PC-9 (cell line): ENCODE measurements around the gene POLDIP2. TPM values are rescaled to one million over a fixed set of nuclear protein-coding genes. Genes with fewer than 3 reads are reported as not detected.

Source experiments
- BruUV-seq: library from RNA; stranded (reverse); fragments of 400-500 nt; replicated peaks from 2 replicates; lab custom pipeline; 2021; lab: Mats Ljungman, UMichigan
- CTCF ChIA-PET: fragments of 300-600 bp; sonication (Branson Sonifier 250); formaldehyde crosslinking; loops from one replicate; lab custom pipeline; 2022; ENCODE audit warnings: antibody characterized with exemption; lab: Charles Lee
- POLR2A ChIA-PET: fragments of 300-600 bp; sonication (Branson Sonifier 250); formaldehyde crosslinking; loops from one replicate; lab custom pipeline; 2022; ENCODE audit warnings: antibody characterized with exemption; ENCODE audit not compliant: unreplicated experiment; lab: Charles Lee
- DNase-seq, 2 experiments: peaks; one replicate each; pipeline versions ENCODE4 v3.0.0 to v3.0.0-alpha.2; 2015 to 2022; ENCODE audit warnings: mixed read lengths in 1 of 2
- H2AFZ ChIP-seq: fragments of 200-600 bp; sonication (generic); 2 replicates; pipeline ENCODE4 v1.8.1; 2017; ENCODE audit warnings: antibody characterized with exemption
- H3F3A ChIP-seq: fragments of 200-600 bp; sonication (generic); 2 replicates; pipeline ENCODE4 v1.8.1; 2017; ENCODE audit warnings: antibody characterized with exemption, mild to moderate bottlenecking, low read depth; ENCODE audit not compliant: insufficient read depth
- H3K27ac ChIP-seq: fragments of 200-600 bp; sonication (generic); 2 replicates; pipeline ENCODE4 v1.6.1; 2016; ENCODE audit warnings: mixed run types
- H3K27me3 ChIP-seq: fragments of 200-600 bp; sonication (generic); 2 replicates; pipeline ENCODE4 v1.6.1; 2016; ENCODE audit warnings: low read depth, mixed run types; ENCODE audit not compliant: insufficient read depth
- H3K36me3 ChIP-seq: fragments of 200-600 bp; sonication (generic); 2 replicates; pipeline ENCODE4 v1.6.1; 2016; ENCODE audit warnings: low read depth, mixed run types
- H3K4me1 ChIP-seq: fragments of 200-600 bp; sonication (generic); replicated peaks from 2 replicates; pipeline ENCODE4 v1.6.1; 2016; ENCODE audit warnings: mixed run types; ENCODE audit not compliant: insufficient read depth
- H3K4me2 ChIP-seq: fragments of 200-600 bp; sonication (generic); 2 replicates; pipeline ENCODE4 v1.6.1; 2017; ENCODE audit warnings: mixed run types
- H3K4me3 ChIP-seq: fragments of 200-600 bp; sonication (generic); 2 replicates; pipeline ENCODE4 v1.6.1; 2016; ENCODE audit warnings: mixed run types
- H3K79me2 ChIP-seq: fragments of 200-600 bp; sonication (generic); 2 replicates; pipeline ENCODE4 v1.6.1; 2017; ENCODE audit warnings: low read depth, mixed run types
- H3K9me2 ChIP-seq: fragments of 200-600 bp; sonication (generic); 2 replicates; pipeline ENCODE4 v1.8.1; 2017; ENCODE audit warnings: mild to moderate bottlenecking; ENCODE audit not compliant: insufficient read depth
- H3K9me3 ChIP-seq: fragments of 200-600 bp; sonication (generic); 2 replicates; pipeline ENCODE4 v1.8.1; 2016; ENCODE audit warnings: low read depth; ENCODE audit not compliant: insufficient read depth
- H4K20me1 ChIP-seq: fragments of 200-600 bp; sonication (generic); 2 replicates; pipeline ENCODE4 v1.8.1; 2017; ENCODE audit not compliant: insufficient read depth
- CTCF ChIP-seq: fragments of 200-600 bp; sonication (generic); conservative IDR thresholded peaks from 2 replicates; pipeline ENCODE4 v1.6.1; 2017; ENCODE audit warnings: mixed run types, antibody characterized with exemption, mild to moderate bottlenecking, moderate library complexity
- EZH2 ChIP-seq: fragments of 200-600 bp; sonication (generic); IDR thresholded peaks from 2 replicates; pipeline ENCODE4 v1.8.0; 2017; ENCODE audit warnings: antibody characterized with exemption, low read depth
- intact Hi-C: fragments of 100-400 bp; cut with micrococcal nuclease; formaldehyde crosslinking; loops from one replicate; pipeline ENCODE4 v1.10.0; 2022; ENCODE audit not compliant: unreplicated experiment
- total RNA-seq: library from RNA; stranded (reverse); gene quantifications from 2 replicates; pipeline ENCODE4 v1.2.3, GENCODE V29; 2021

Gene POLDIP2
- total RNA-seq, 1 experiment from 2014 or later = 98.2 TPM

- no peaks in the 10 kb centered on the region for H3K9me2 ChIP-seq
- BruUV-seq = no TSS peak
- H3K27me3 ChIP-seq = no peaks in the 10 kb centered on the region
- intact Hi-C loops = no loop called here
- H3K9me3 ChIP-seq = no peaks in the 10 kb centered on the region
- ChIA-PET CTCF (no interaction called here), POLR2A (interaction anchor here (0.6 kb wide), 1 partner anchor 34 kb away, joined by 4 read pairs; no protein-coding TSS in a partner anchor)
- H3K4me3 ChIP-seq = no peak overlapping the region
- no peak overlapping the region for H2AFZ ChIP-seq
- DNase-seq = no peak
- H4K20me1 ChIP-seq = no peaks in the 10 kb centered on the region; the same call in 1 of the 2 replicates
- peaks cover 14% of the 10 kb centered on the region; the same call in 1 of the 2 replicates for H3F3A ChIP-seq
- H3K36me3 ChIP-seq = peaks cover 16% of the 10 kb centered on the region; the same call in 1 of the 2 replicates
- no peak overlapping the region for H3K4me2 ChIP-seq
- no peak for TF ChIP-seq CTCF
- no peak for TF ChIP-seq EZH2
- H3K4me1 ChIP-seq = peaks cover 13% of the 10 kb centered on the region
- peaks cover 11% of the 10 kb centered on the region; the same call in 1 of the 2 replicates for H3K79me2 ChIP-seq
- H3K27ac ChIP-seq = no peak overlapping the region
These were observed 32.8 kb upstream of the POLDIP2 start for GRCh38 chr17:28390141-28390540.

DNA sequence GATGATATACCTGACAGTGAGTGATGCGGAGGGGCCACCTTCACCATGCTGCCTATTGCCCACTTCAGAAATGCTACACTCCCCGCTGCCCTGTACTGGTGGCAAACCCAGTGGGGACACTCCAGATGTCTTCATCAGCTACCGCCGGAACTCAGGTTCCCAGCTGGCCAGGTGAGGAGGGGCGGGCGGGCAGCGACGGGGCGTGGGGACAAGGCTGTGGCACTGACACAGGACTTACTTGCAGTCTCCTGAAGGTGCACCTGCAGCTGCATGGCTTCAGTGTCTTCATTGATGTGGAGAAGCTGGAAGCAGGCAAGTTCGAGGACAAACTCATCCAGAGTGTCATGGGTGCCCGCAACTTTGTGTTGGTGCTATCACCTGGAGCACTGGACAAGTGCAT, 30.8 kb upstream of the POLDIP2 start:
- TF ChIP-seq CTCF (no peak), EZH2 (no peak)
- Histone ChIP-seq H3F3A (peaks cover 27% of the 10 kb centered on the region; the same call in 1 of the 2 replicates), H3K79me2 (peaks cover 11% of the 10 kb centered on the region; the same call in 1 of the 2 replicates), H4K20me1 (no peaks in the 10 kb centered on the region; the same call in 1 of the 2 replicates), H3K9me3 (no peaks in the 10 kb centered on the region), H3K4me2 (no peak overlapping the region), H3K27ac (no peak overlapping the region), H3K4me3 (no peak overlapping the region), H2AFZ (no peak overlapping the region), H3K9me2 (no peaks in the 10 kb centered on the region), H3K27me3 (no peaks in the 10 kb centered on the region), H3K4me1 (peaks cover 23% of the 10 kb centered on the region), H3K36me3 (peaks cover 16% of the 10 kb centered on the region; the same call in 1 of the 2 replicates)
- no peak for DNase-seq
- ChIA-PET POLR2A (no interaction called here), CTCF (no interaction called here)
- intact Hi-C loops = no loop called here
- no TSS peak for BruUV-seq

DNA sequence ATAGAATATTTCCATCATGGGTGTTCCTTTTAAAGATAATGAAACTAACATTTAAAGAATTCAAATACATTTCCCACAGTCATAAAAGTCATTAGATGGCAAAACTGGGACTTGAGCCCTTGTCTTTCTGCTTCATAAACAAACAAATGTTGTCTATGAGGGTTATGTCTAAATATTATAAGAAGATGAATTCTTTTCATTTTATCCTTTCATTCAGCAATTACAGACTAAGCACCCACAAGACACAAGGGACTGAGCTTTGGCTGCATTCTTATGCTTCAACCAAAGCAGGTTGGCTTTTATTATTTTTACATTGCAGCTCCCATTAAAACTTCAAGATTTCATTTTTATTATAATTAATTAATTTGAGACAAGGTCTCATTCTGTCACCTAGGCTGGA, 29.1 kb upstream of the POLDIP2 start:
- no peak overlapping the region for H3K27ac ChIP-seq
- intact Hi-C loops = no loop called here
- H3K36me3 ChIP-seq = peaks cover 16% of the 10 kb centered on the region; the same call in 1 of the 2 replicates
- ChIA-PET POLR2A (no interaction called here), CTCF (interaction anchor here (0.9 kb wide), 1 partner anchor 30 kb away, joined by 3 read pairs; no protein-coding TSS in a partner anchor)
- H3K4me2 ChIP-seq = no peak overlapping the region; the same call in 1 of the 2 replicates
- TF ChIP-seq EZH2 (no peak), CTCF (no peak)
- H3K9me2 ChIP-seq = no peaks in the 10 kb centered on the region
- BruUV-seq = no TSS peak
- H3K79me2 ChIP-seq = peaks cover 11% of the 10 kb centered on the region; the same call in 1 of the 2 replicates
- H3K27me3 ChIP-seq = no peaks in the 10 kb centered on the region
- peaks cover 23% of the 10 kb centered on the region for H3K4me1 ChIP-seq
- H4K20me1 ChIP-seq = no peaks in the 10 kb centered on the region; the same call in 1 of the 2 replicates
- DNase-seq = no peak
- no peak overlapping the region for H2AFZ ChIP-seq
- H3K9me3 ChIP-seq = no peaks in the 10 kb centered on the region
- H3F3A ChIP-seq = peaks cover 27% of the 10 kb centered on the region; the same call in 1 of the 2 replicates
- H3K4me3 ChIP-seq = no peak overlapping the region
